ENCODE measurements around the gene KLHL15.
A peak's percentile ranks its signal among the peaks of the same experiment; 100 is the strongest.
"Not testable (repeated sequence)": the region's sequence is repeated elsewhere in the genome, so short reads cannot be mapped to it uniquely, and the experiment has no call there.

Gene KLHL15

DNA sequence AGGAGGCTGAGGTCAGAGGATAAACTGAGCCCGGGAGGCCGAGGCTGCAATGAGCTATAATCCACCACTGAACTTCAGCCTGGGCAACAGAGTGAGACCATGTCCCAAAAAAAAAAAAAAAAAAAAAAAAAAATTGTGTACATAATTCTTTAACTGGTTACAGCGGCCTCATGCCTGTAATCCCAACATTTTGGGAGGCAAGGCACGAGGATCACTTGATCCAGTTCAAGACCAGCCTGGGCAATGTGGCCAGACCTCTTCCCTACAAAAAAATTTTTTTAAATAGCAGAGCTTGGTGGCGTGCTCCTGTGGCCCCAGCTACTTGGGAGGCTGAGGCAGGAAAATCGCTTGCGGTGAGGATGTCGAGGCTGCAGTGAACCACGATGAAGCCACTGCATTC is 9.3 kb downstream of the KLHL15 start:
- DNase-seq (ENCODE audit: low read depth): no peak

DNA sequence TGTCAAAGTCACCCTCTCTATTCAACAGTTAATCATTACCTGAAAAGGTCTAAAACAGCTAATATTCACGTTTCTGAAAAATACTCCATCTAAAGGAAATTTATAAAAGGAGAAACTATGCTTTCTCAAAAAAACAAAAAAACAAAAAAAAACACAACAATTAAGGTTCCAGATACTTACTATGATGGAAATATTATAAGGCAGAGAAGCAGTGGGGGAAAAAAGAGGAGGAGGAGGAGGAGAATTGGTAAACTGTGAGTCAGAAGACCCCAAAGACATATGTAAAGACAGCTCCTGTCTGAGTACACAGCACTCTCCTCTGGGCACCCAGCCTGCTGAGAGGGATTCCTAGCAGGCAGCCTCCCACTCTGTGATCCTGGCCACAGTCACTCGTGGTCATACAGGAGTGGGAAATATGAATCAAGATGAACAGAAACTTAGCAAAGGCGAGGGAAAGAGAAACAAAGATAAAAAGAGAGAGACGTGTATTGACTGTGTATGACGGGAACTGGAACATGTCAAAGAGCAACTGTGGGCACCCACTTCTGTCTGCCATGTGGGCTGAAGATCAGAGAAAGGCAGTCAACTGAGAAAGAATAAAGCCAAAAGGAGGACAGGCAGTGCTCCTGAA is 12.5 kb downstream of the KLHL15 start:
- no peak for DNase-seq (ENCODE audit: low read depth)

DNA sequence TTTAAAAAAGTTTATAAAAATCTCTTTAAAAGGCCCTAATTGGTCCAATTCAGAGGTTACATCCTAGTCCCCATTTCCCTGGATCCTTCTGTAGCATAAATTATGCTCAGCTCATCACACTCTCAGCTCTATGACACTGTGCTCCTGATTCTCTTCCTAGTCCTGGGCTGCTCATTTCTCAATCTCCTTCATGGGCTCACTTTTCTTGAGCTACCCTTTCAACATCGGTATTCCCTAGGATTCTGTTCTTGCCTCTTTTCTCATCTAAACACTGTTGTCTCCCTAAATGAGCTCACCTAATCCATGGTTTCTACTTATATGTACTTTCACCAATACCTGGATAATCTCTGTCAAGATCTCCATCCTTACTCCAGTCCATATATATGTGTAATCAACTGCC is 14.7 kb downstream of the KLHL15 start:
- DNase-seq (ENCODE audit: low read depth): no peak

DNA sequence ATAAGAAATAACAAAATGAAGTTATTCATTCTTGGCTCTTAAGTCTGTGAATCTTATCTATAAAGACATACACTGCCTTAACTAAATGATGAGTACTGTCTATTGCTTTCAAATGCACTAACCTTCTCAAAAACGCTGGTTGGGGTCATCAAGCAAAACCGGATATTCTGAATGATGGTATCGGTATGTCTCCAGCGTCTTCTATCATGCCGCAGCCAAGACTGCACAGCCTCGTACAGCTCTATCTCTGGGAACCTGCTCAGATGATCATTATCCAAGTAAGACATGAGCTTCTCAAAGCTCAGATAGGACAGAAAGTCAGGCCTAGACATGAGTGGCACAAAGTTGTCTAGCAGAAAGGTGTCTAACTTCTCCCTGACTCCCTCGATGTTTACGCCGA is 21.1 kb downstream of the KLHL15 start:
- DNase-seq (ENCODE audit: low read depth): no peak

DNA sequence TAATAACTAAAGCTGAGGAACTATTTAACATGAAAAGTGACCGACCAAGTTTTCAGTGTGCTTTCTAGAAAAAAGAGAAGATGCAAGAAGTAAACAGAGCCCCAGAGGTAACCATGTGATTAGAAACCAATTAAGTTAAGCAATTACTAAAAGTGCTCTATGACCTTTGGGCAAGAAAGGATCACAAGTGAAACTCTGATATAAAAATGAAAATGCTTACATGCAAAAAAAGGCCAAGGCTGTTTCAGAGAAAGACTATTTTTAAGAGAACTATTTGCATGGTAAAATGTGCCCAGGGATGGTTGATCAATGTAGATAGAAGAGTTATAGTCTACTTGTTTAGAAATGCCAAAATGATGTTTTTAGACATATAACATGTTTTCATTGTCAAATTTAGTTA is 22.0 kb downstream of the KLHL15 start:
- DNase-seq (ENCODE audit: low read depth): no peak

DNA sequence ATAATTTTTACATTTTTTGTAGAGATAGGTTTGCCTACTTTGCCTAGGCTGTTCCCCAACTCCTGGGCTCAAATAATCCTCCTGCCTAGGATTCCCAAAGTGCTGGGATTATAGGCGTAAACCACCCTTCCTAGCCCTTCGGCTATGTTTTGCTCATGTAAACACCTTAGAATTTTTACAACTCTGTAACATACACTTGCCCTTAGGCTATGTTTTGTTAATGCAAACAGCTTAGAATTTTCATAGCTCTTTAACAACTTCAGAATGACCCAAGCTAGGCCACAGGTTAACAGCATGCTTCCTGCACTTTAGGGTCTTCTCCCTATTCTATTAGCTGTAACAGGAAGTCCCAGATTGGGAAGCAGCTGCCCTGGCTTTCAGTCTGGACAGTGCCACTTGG is 24.2 kb downstream of the KLHL15 start:
- peak; percentile 9 for DNase-seq (ENCODE audit: low read depth)

DNA sequence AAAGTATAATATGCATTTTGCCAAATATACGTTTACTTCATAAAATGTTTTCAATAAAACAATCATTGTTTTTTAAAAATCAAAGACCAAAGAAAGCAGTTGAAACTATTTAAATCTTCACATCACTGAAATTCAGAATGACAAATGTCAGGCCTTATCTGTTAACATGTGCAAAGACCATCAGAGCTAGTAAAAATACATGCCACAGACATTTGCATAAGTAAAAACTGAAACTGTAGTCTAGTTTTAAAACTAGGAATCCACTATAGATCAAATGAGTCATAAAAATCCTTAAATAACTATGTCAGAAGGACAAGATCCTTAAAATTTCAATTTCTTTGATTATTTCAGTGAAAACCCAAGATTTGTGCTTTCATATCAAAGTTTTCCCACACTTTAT is 24.8 kb downstream of the KLHL15 start:
- no peak for DNase-seq (ENCODE audit: low read depth)

DNA sequence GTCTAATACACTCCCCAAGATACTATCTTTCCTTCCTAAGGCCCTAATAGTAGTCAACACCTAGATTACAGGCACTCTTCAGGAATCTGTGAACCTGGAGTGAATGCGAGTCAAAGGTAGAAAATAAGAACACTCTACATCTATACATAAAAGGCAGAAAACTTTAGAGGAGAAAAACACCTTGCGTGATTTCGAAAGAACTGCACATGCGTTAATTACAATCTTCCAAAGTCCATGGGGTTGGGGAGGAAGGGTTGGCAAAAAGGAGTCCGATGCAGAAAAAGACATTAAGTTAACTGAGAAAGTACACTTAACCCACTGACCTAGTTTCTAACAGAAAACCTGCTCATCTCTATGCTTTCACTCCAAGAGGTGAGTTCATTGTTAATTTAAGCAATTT is 27.3 kb downstream of the KLHL15 start:
- no peak for DNase-seq (ENCODE audit: low read depth)

DNA sequence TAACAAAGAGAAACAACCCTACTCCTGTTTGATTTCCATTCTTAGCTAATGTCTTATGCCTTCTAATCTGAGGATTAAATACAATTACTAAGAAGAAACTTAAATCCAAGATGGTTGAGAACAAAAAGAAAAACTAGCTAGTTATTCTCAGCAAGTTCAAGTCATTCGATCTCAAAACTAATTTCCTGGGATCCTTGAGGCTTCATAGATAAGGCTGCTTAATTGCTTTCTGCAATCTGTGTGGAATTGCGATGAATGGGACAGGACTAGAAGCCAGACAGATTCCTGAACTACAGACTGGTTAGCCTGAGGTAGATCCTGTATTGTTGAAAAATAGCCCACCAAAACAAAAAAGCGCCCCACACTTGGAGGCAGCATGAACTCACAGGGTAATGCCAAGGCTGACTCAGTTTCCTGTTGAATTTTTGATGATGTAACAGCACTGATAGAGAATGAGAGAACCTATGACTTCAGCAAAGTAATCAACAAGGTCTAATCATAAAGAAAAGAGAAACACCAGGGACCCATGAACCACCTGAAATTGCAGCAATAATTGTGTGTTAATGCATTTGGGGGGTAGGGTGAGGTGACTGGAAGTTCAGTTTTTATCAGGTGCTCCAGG is 33.9 kb downstream of the KLHL15 start:
- peak; percentile 25 for DNase-seq (ENCODE audit: low read depth)

DNA sequence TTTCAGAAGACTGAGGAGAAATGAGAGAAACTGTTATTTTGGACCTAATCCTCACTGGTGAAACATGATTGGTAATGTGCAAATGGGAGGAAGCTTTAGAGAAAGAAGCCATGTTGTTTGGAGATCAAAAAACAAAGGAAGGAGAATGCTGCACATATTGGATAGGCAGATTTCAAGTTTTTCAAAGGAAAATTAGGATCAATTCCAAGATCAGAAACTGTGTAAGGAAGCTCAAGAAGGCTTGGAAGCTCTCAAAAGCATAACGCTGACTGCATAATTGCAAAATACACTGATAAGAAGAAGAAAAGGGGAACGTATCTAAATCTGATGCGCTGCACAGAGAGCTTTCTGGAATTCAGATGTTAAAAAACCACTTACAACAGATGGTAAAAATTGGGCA is 34.6 kb downstream of the KLHL15 start:
- DNase-seq (ENCODE audit: low read depth): no peak

DNA sequence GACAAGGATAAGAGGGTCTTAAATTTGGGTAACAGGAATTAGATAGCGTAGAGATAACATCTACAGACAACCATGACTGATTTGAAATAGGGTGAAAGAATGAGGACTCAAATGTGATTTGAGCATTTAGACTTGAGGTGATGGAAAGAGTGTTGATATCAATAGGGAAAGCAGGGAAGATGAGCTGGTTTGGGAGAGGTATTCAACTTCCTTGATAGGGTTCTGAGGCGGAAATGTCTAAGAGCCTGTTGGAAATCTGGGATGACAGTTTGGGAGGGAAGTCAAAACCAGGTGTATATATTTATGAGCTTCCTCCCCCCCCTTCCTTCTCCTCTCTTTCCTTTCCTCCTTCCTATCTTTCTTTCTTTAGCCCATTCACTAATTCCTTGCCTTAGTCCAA is 36.5 kb downstream of the KLHL15 start:
- no peak for DNase-seq (ENCODE audit: low read depth)

DNA sequence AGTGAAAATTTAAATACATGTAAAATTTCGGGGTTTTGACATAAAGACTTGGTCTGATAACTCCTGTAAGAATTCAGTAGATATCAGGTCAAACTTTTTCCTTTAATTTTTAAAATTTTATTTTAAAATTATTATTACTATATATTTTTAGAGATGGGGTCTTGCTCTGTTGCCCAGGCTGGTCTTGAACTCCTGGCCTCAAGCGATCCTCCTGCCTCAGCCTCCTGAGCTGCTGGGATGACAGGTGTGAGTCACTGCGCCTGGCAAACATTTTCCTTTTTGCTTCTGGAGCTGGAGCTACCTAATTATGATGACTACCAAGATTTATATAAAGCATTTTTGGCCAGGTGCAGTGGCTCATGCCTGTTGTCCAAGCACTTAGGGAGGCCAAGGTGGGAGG is 37.3 kb downstream of the KLHL15 start:
- DNase-seq (ENCODE audit: low read depth): no peak

DNA sequence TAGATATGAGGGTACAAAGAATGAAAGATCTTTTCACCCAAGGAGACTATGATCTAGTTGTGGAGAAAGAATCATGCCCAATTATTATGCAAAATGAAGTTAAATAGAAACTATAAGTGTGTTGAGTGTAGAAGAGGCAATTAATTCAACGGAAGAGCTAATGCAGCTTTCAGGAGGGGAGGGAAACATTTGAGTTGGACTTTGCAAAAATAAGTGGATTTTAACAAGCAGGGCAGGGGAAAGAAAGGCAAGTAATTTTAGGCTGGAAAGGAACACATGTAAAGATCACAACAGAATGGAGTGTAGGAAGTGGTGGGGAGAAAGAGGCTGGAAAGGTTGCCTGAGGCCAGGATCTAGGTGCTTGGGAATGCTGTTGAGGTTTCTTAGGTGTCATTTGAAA is 44.1 kb downstream of the KLHL15 start:
- no peak for DNase-seq (ENCODE audit: low read depth)

DNA sequence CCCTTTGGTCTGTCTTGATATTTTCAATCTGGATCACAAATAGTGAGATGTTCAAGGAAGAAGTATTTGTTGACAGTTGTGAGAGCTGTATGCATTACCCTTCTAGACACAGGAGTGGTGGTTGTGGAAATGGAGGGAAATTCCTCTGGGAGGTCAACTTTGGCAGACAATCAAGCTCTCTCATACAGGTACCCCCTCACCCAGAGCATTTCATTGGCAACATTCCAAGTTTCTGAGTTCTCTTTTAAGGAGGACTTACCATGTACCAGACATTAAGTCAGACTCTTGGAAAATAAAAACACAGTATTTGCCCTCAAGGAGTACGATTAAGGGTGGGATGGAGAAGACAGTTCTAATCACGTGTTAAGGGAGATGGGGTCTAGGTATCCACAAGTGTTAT is 45.3 kb downstream of the KLHL15 start:
- no peak for DNase-seq (ENCODE audit: low read depth)

DNA sequence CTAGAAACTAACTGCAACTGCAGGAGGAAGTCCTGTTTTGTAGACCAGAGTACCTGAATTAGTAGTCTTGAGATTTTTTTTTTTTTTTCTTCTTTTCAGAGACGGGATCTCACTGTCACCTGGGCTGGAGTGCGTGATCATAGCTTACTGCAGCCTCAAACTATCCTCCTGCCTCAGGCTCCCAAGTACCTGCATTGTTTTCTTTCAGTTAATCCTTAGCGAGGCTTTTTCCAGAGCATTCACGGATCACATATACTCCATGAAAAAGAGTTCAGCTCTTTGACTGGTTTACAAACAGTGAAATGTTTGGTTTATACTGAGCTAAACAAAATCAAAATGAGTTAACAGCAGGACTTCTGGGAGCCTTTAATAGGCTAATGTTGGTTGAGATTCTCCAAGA is 45.8 kb downstream of the KLHL15 start:
- DNase-seq (ENCODE audit: low read depth): no peak

DNA sequence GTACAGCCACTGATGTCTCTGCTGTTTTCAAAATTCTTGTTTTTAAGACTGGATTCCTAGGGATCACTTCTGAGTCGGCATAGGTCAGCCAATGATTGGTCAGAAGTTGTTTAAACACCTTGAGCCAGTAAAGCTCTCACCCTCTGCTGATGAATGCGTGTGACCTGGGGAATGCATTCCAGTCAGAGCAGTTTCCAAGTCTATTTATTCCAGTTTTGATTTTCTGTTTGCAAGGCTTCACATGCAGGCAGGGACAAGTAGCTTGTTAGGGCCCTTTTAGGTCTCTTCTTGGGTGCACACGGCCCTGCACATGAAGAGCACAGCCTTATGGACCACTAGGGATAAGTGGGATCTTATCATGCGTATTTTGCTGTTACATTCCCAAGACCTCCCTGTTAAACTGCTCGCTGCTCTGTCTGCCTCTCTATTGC is 47.0 kb downstream of the KLHL15 start:
- DNase-seq (ENCODE audit: low read depth): no peak

DNA sequence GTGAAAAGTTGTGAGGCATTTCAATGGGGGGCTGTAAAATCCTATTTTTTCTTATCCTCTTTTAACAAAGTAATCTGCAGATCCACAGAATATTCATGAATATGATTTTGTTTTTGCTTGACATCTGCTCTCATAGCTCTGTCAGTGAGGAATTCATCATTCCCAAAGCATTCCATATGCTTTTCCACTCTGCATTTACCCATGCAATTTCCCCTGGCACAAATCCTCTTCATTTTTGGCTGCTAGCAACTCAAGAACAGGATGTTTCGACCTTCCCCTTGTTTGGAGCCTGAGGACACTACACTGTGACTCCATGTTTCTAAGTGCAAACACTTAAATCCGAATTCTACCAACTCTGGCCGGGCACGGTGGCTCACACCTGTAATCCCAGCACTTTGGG is 48.5 kb downstream of the KLHL15 start:
- no peak for DNase-seq (ENCODE audit: low read depth)

DNA sequence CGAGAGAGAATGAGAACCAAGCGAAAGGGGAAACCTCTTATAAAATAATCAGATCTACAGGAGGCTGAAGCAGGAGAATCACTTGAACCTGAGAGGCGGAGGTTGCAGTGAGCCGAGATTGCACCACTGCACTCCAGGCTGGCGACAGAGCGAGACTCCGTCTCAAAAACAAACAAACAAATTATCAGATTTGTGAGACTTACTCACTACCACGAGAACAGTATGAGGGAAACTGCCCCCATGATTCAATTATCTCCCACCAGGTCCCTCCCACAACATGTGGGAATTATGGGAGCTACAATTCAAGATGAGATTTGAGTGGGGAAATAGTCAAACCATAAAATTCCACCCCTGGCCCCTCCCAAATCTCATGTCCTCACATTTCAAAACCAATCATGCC is 61.4 kb downstream of the KLHL15 start:
- DNase-seq (ENCODE audit: low read depth): not testable (repeated sequence)

DNA sequence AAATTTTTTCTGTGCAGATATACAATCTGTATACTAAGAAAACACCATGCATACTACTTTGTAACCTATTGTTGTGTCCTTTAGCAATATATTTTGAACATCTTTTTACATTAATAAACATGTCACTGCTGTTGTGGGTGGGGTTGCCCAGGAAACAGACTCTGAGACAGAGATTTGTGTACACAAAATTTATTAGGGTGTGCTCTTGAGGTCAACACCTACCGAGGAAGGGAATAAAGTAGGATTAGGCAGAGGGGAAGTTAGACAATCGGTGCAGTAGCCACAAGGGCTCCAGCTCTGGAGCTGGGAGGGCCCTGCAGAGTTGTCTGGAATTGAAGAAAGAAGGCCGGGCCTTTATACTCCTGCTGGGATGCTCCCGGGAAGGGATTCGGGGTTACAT is 62.8 kb downstream of the KLHL15 start:
- DNase-seq (ENCODE audit: low read depth): no peak

DNA sequence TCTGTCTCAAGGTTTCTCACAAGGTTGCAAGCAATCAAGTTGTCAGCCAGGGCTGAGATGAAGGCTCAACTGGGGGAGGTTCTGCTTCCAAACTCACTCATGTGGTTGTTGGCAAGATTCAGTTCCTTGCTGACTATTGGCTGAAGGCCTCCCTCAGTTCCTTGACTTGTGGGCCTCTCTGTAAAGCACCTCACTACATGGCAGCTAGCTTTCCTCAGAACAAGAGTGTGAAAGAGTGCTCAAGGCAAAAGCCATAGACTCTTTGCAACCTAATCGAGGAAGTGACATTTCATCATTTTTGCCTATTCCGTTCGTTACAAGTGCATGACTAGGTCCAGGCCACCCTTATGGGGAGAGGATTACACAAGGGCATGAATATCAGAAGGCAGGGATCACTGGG is 67.2 kb downstream of the KLHL15 start:
- DNase-seq (ENCODE audit: low read depth): no peak

DNA sequence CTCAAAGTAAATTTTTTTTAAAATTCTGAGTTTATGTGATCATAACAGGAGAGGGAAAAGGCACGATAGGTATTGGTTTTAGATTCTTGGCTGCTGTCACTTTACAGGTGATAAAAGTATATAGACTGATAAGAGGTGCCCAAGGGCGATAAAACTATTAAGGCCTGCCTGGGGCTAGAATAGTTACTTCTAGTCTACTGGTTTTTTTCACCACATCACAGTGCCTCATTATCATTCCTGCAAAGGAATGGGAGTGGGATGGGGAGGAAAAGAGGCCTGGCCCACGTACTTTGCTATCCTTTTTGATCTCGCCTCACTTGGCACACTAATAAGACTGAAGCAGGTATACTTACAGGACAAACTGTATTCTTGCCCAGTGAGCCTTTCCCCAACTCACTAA is 72.6 kb downstream of the KLHL15 start:
- no peak for DNase-seq (ENCODE audit: low read depth)

DNA sequence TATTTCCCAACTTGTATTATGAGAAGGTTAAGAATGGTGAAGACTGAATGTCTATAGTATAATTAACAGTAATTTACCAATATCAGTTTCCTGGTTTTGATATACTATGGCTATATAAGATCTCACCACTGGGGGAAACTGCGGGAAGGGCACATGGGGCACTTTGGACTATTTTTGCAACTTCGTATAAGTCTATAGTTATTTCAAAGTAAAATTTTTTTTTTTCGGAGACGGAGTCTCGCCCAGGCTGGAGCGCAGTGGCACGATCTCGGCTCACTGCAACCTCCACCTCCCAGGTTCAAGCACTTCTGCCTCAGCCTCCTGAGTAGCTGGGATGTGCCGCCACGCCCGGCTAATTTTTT is 73.1 kb downstream of the KLHL15 start:
- no peak for DNase-seq (ENCODE audit: low read depth)

DNA sequence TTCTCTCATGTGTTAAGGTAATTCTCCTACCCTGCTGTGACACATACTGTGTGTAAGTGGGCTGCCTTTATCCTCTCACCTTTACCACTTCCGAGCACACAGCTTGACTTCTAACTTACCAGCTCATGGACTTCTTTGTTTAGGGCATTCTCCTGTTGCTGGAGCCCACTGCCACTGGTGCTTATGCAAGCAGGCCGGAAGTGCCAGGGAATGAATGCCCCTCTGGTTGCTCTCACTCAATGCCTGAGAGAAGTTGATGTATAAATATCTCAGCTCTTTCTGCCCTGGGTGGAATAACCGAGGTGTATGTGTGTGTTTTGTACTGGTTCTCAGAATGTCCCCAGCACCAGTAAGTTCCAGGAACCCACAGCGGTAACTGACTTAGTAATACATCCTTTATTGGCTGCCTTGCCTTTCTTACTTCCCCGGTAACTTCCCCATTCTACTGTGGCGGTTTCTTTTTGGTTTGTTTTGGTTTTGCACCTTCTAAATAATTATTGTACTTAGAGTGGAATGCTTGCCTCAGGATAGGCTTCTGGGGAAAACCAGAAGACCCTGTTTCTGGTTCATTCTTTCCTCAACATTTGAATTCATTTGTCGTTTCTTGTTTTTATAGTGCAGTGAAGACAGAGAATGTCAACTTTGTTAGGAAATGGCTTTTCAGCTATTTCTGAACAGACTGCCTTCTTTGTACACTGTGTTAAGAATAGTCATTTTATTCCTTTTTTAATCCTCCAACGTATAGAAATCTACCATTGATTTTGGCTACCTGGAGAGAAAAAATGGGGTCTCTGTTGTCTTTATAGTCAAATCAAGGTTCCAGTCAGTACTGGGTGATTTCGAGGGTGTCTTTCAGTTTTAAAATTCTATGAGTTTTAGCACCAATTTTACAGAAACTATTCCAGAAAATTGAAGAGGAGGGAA is 73.7 kb downstream of the KLHL15 start:
- no peak for DNase-seq (ENCODE audit: low read depth)
